GM19455 (cell line): ENCODE results near the gene CCT8L2.
"Not testable (repeated sequence)": the region's sequence is repeated elsewhere in the genome, so short reads cannot be mapped to it uniquely, and the experiment has no call there.

Experiments
- ATAC-seq: cut with Tn5 transposase; IDR thresholded peaks from one replicate; pipeline ENCODE4 v1.9.1; 2021; ENCODE audit not compliant: unreplicated experiment

Gene CCT8L2

GRCh38 chr22:16559056-16559955 lies 33.3 kb downstream of the CCT8L2 start:
- no peak for ATAC-seq

- not testable (repeated sequence) for ATAC-seq
Measured at GRCh38 chr22:16558376-16558945, 34.1 kb downstream of the CCT8L2 start.

DNA sequence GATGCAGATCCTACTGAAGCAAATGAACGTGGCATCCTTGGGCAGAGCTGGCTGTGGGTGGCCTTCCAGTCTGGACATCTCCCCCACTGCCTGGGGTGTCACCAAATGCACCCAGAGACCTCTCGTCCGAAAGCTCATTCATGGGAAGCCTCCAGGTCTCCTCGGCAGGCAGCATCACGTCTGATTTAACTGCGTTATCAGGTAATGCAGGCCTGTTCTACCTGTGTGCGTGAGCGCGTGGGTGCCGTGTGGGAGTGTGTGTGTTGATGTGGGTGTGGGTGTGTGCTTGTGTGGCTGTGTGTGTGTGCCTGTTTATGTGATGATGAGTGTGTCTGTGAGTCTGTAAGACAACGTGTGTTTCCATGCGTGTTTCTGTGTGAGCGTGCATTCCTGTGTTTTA lies 35.1 kb downstream of the CCT8L2 start:
- ATAC-seq: not testable (repeated sequence)

DNA sequence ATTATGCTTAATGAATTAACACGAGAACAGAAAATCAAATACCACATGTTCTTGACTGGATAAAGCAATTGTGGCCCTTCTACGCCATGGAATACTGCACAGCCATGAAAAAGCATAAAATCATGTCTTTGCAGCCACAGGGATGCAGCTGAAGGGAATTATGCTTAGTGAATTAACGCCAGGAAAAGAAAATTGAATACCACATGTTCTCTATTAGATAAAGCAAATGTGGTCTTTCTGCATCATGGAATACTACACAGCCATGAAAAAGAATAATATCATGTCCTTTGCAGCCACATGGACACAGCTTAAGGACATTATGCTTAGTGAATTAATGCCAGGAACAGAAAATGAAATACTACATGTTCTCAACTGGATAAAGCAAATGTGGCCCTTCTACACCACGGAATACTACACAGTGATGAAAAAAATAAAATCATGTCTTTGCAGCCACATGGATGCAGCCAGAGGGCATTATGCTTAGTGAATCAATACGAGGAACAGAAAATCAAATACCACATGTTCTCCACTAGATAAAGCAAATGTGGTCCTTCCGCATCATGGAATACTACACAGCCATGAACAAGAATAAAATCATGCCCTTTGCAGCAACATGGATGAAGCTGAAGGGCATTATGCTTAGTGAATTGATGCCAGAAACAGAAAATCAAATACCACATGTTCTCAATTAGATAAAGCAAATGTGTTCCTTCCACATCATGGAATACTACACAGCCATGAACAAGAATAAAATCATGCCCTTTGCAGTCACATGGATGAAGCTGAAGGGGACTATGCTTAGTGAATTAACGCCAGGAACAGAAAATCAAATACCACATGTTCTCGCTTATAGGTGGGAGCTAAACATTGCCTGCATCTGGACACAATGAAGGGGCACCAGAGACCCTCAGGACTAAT lies 37.3 kb downstream of the CCT8L2 start:
- ATAC-seq: not testable (repeated sequence)

- not testable (repeated sequence) for ATAC-seq
Measured at GRCh38 chr22:16543310-16543709, 49.3 kb downstream of the CCT8L2 start.
